Panc1 (cell line): ENCODE data around the gene GAB4. TPM values are rescaled to one million over a fixed set of nuclear protein-coding genes. Genes with fewer than 3 reads are reported as not detected.

Experiments used
- ATAC-seq: fragments of 200-7000 bp; cut with Tn5 transposase; 2 replicates; pipeline ENCODE4 v1.9.1; 2020; ENCODE audit warnings: mild to moderate bottlenecking, moderate library complexity
- BruUV-seq: library from RNA; stranded (reverse); fragments of 400-500 nt; replicated peaks from 2 replicates; lab custom pipeline; 2021; lab: Mats Ljungman, UMichigan
- CTCF ChIA-PET: fragments of 300-600 bp; sonication (Branson Sonifier 250); formaldehyde crosslinking; loops from one replicate; lab custom pipeline; 2022; ENCODE audit warnings: antibody characterized with exemption; lab: Charles Lee
- POLR2A ChIA-PET: fragments of 300-600 bp; sonication (Branson Sonifier 250); formaldehyde crosslinking; loops from one replicate; lab custom pipeline; 2022; ENCODE audit warnings: antibody characterized with exemption; lab: Charles Lee
- DNase-seq: peaks from one replicate; pipeline ENCODE4 v3.0.0-alpha.2; 2010; ENCODE audit warnings: low read depth, low spot score
- H3K27ac ChIP-seq: 2 replicates; pipeline ENCODE4 v1.5.1; 2011; ENCODE audit warnings: mild to moderate bottlenecking, low read length, inconsistent platforms
- H3K27me3 ChIP-seq: fragments of 200-500 bp; sonication (Bioruptor generic); 2 replicates; pipeline ENCODE4 v1.6.0; 2014; ENCODE audit warnings: low read length, inconsistent platforms; ENCODE audit not compliant: control insufficient read depth, insufficient read depth
- H3K36me3 ChIP-seq: fragments of 200-500 bp; sonication (Bioruptor generic); 2 replicates; pipeline ENCODE4 v1.5.1; 2014; ENCODE audit warnings: inconsistent platforms, mild to moderate bottlenecking, low read length, moderate library complexity; ENCODE audit not compliant: control insufficient read depth, insufficient read depth
- H3K4me1 ChIP-seq: 2 replicates; pipeline ENCODE4 v1.5.1; 2011; ENCODE audit warnings: inconsistent platforms, mild to moderate bottlenecking, low read length, moderate library complexity; ENCODE audit not compliant: control insufficient read depth, insufficient read depth
- H3K4me3 ChIP-seq, 2 experiments: 2 replicates each; pipeline ENCODE4 v1.5.1; 2011 to 2012; ENCODE audit warnings: low read depth in 2 of 2, low read length in 2 of 2, mild to moderate bottlenecking in 2 of 2, inconsistent platforms in 1 of 2, moderate library complexity in 1 of 2
- H3K9me3 ChIP-seq: fragments of 200-500 bp; sonication (Bioruptor generic); 2 replicates; pipeline ENCODE4 v1.5.1; 2014; ENCODE audit warnings: low read depth, mild to moderate bottlenecking, inconsistent platforms, low read length, moderate library complexity; ENCODE audit not compliant: control insufficient read depth, insufficient read depth
- CTCF ChIP-seq: fragments of 450-650 bp; IDR thresholded peaks from 2 replicates; pipeline ENCODE4 v1.5.1; 2017; ENCODE audit warnings: mild to moderate bottlenecking
- POLR2AphosphoS5 ChIP-seq: IDR thresholded peaks from 2 replicates; pipeline ENCODE4 v1.6.1; 2012; ENCODE audit warnings: mild to moderate bottlenecking, low read depth, low read length, moderate library complexity
- REST ChIP-seq, 2 experiments: IDR thresholded peaks; 2 replicates each; pipeline ENCODE4 v1.6.1; 2011 to 2012; ENCODE audit warnings: low read depth in 2 of 2, control low read depth in 1 of 2, low read length in 1 of 2, mild to moderate bottlenecking in 1 of 2, moderate library complexity in 1 of 2; ENCODE audit not compliant: insufficient read depth in 1 of 2
- SIN3A ChIP-seq: IDR thresholded peaks from 2 replicates; pipeline ENCODE4 v1.6.1; 2012; ENCODE audit warnings: low read depth, mild to moderate bottlenecking, low read length, moderate library complexity, borderline replicate concordance; ENCODE audit not compliant: insufficient read depth
- TCF7L2 ChIP-seq: IDR thresholded peaks from 2 replicates; pipeline ENCODE4 v1.6.1; 2011; ENCODE audit warnings: mild to moderate bottlenecking, low read depth, low read length, inconsistent platforms
- in situ Hi-C: cut with HindIII; loops from 2 replicates; pipeline ENCODE4 v1.10.0; 2016; ENCODE audit warnings: low sequenced_read_pairs, low pct_unique_long_range_greater_than_20kb
- intact Hi-C: fragments of 100-400 bp; cut with micrococcal nuclease; formaldehyde crosslinking; loops from one replicate; pipeline ENCODE4 v1.10.0; 2022; ENCODE audit not compliant: unreplicated experiment
- total RNA-seq: library from RNA; stranded (reverse); gene quantifications from one replicate; pipeline ENCODE4 v1.2.1, GENCODE V29; 2021; ENCODE audit not compliant: unreplicated experiment

Gene GAB4
- total RNA-seq, 1 experiment from 2014 or later, result not detected

- no peak for ATAC-seq
- DNase-seq, result no peak
- CTCF ChIA-PET, result no interaction called here
- H3K4me3 ChIP-seq, result no peak overlapping the region
- BruUV-seq, result no TSS peak
- no peak overlapping the region for H3K27ac ChIP-seq
- intact Hi-C loops, result no loop called here
- H3K36me3 ChIP-seq, result peaks cover under 1% of the 10 kb centered on the region; the same call in 1 of the 2 replicates
- TF ChIP-seq POLR2AphosphoS5, result no peak
- TF ChIP-seq CTCF, result no peak
- TF ChIP-seq TCF7L2, result no peak
- TF ChIP-seq REST (IDR thresholded peaks at IDR 0.05; ENCODE audit: insufficient read depth in 1 of 2, low read depth in 2 of 2, low read length in 1 of 2), result no peak
- TF ChIP-seq SIN3A, result no peak
- H3K9me3 ChIP-seq, result no peaks in the 10 kb centered on the region
- in situ Hi-C loops, result no loop called here
- no peaks in the 10 kb centered on the region for H3K27me3 ChIP-seq
- no peaks in the 10 kb centered on the region for H3K4me1 ChIP-seq
- POLR2A ChIA-PET, result no interaction called here
Observed at GRCh38 chr22:17056058-17056457, 48.0 kb upstream of the GAB4 start.

- H3K4me1 ChIP-seq, result no peaks in the 10 kb centered on the region
- no peak for TF ChIP-seq SIN3A
- TF ChIP-seq TCF7L2, result no peak
- no peak for TF ChIP-seq REST (IDR thresholded peaks at IDR 0.05; ENCODE audit: insufficient read depth in 1 of 2, low read depth in 2 of 2, low read length in 1 of 2)
- no peak for TF ChIP-seq POLR2AphosphoS5
- TF ChIP-seq CTCF, result no peak
- intact Hi-C loops (no loop called here), in situ Hi-C loops (no loop called here)
- no peak overlapping the region for H3K27ac ChIP-seq
- ChIA-PET CTCF (no interaction called here), POLR2A (no interaction called here)
- ATAC-seq (no peak), DNase-seq (no peak)
- no peaks in the 10 kb centered on the region for H3K9me3 ChIP-seq
- peaks cover 9% of the 10 kb centered on the region for H3K36me3 ChIP-seq
- no peaks in the 10 kb centered on the region for H3K27me3 ChIP-seq
- no peak overlapping the region for H3K4me3 ChIP-seq
- BruUV-seq, result no TSS peak
Observed at GRCh38 chr22:17047656-17048055, 39.6 kb upstream of the GAB4 start.
